ENCODE measurements around the gene LRP8.

DNA sequence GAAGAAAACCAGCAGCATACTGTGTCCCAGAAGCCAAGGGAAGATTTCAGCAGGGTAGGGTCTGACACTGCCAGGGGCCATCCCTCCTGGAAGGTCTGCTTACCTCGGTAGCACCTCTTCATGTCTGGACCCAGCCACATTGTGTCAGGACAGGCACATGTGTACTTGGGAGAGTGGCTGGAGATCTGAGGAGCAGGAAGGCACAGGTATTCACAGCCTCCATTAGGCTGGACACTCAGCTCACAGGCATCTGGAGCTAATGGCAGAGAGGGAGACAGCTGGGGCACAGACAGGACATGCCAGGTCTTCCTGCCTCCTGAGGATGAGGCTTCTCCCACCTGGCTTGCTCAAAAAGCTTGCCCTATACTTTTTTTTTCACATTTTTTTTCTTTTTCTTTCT, 69.7 kb downstream of the LRP8 start:
- TF ChIP-seq, protein P1, sequence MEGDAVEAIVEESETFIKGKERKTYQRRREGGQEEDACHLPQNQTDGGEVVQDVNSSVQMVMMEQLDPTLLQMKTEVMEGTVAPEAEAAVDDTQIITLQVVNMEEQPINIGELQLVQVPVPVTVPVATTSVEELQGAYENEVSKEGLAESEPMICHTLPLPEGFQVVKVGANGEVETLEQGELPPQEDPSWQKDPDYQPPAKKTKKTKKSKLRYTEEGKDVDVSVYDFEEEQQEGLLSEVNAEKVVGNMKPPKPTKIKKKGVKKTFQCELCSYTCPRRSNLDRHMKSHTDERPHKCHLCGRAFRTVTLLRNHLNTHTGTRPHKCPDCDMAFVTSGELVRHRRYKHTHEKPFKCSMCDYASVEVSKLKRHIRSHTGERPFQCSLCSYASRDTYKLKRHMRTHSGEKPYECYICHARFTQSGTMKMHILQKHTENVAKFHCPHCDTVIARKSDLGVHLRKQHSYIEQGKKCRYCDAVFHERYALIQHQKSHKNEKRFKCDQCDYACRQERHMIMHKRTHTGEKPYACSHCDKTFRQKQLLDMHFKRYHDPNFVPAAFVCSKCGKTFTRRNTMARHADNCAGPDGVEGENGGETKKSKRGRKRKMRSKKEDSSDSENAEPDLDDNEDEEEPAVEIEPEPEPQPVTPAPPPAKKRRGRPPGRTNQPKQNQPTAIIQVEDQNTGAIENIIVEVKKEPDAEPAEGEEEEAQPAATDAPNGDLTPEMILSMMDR (IDR thresholded peaks at IDR 0.05), result no peak
- no peak for TF ChIP-seq POLR2AphosphoS5 (IDR thresholded peaks at IDR 0.05; ENCODE audit: insufficient read depth in 1 of 2, low read depth in 1 of 2)
- TF ChIP-seq POLR2A (IDR thresholded peaks at IDR 0.05), result no peak
